Stimulated activated naive B cell treated with anti-CD40 and anti-IgM and Interleukin-4, amounts not matched to agents 10 μg/mL and 1 μg/mL and 100 μg/mL, for 72 hours (primary cell): ENCODE measurements around the gene DDX10.
"Not testable (repeated sequence)": the region's sequence is repeated elsewhere in the genome, so short reads cannot be mapped to it uniquely, and the experiment has no call there.

ENCODE experiments used
- ATAC-seq, 2 donors: fragments of 150-1000 bp; cut with Tn5 transposase; replicated peaks; 2 replicates each; pipeline ENCODE4 v1.10.0; 2021; ENCODE audit warnings: moderate library complexity in 1 of 2
- DNase-seq: peaks from one replicate; pipeline ENCODE4 v3.0.0; 2021
- H3K27ac Mint-ChIP-seq: one replicate; pipeline ENCODE4 v1.8.0; 2022; ENCODE audit warnings: mild to moderate bottlenecking, mixed read lengths
- H3K27me3 Mint-ChIP-seq, 2 donors: one replicate each; pipeline ENCODE4 v1.8.0; 2022; ENCODE audit warnings: mixed read lengths in 2 of 2
- H3K36me3 Mint-ChIP-seq, 2 donors: one replicate each; pipeline ENCODE4 v1.8.0; 2022; ENCODE audit warnings: mixed read lengths in 2 of 2, mild to moderate bottlenecking in 1 of 2
- H3K4me1 Mint-ChIP-seq, 2 donors: one replicate each; pipeline ENCODE4 v1.8.0; 2022; ENCODE audit warnings: mixed read lengths in 2 of 2, mild to moderate bottlenecking in 1 of 2
- H3K4me3 Mint-ChIP-seq, 2 donors: one replicate each; pipeline ENCODE4 v1.8.0; 2022; ENCODE audit warnings: mild to moderate bottlenecking in 2 of 2, mixed read lengths in 2 of 2, moderate library complexity in 1 of 2
- H3K9me3 Mint-ChIP-seq, 2 donors: one replicate each; pipeline ENCODE4 v1.8.0; 2022; ENCODE audit warnings: mixed read lengths in 2 of 2, mild to moderate bottlenecking in 1 of 2

Gene DDX10

DNA sequence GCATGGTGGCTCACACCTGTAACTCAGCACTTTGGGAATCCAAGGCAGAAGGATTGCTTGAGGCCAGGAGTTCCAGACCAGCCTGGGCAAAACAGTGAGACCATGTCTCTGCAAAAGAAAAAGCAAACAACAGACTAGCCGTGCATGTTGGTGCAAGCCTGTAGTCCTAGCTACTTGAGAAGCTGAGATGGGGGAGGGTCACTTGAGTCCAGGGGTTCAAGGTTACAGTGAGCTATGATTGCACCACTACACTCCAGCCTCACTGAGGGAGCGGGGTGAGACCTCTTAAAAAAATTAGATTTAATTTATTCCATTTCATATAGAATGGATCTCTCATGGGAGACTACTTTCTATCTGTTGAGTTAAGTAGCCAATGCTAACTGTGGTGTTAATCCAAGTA is 50.4 kb downstream of the DDX10 start:
- Mint-ChIP-seq H3K27ac (no peak overlapping the region), H3K9me3 (peaks cover 0 to 2% of the 10 kb centered on the region in 2 donors), H3K36me3 (peaks cover 37 to 62% of the 10 kb centered on the region in 2 donors), H3K4me1 (peaks cover 14 to 18% of the 10 kb centered on the region in 2 donors), H3K4me3 (no peak overlapping the region), H3K27me3 (no peaks in the 10 kb centered on the region)
- ATAC-seq = no peak
- DNase-seq = no peak

DNA sequence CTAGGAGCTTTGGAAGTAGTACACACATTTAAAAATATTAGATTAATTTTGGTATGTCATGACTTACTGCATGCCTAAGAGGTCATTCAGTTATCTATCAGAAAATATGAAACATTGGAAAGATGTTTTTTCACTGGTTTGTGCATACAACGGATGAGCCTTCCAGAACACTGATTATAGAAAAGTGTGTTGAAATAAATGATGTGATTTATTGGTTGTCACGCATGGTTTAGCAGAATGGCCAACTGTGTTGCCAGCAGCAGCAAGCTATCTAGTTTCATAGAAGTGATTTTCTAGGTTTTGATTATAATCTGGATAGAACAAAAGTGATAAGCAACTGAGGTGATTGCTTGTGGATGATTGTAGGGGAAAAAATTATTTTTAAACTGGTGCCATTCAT is 53.6 kb downstream of the DDX10 start:
- no peak for DNase-seq
- Mint-ChIP-seq H3K36me3 (peaks cover 42 to 59% of the 10 kb centered on the region in 2 donors), H3K27me3 (no peaks in the 10 kb centered on the region), H3K27ac (no peak overlapping the region), H3K4me3 (no peak overlapping the region), H3K4me1 (peaks cover 3 to 7% of the 10 kb centered on the region in 2 donors), H3K9me3 (peaks cover 0 to 1% of the 10 kb centered on the region in 2 donors)
- no peak for ATAC-seq

DNA sequence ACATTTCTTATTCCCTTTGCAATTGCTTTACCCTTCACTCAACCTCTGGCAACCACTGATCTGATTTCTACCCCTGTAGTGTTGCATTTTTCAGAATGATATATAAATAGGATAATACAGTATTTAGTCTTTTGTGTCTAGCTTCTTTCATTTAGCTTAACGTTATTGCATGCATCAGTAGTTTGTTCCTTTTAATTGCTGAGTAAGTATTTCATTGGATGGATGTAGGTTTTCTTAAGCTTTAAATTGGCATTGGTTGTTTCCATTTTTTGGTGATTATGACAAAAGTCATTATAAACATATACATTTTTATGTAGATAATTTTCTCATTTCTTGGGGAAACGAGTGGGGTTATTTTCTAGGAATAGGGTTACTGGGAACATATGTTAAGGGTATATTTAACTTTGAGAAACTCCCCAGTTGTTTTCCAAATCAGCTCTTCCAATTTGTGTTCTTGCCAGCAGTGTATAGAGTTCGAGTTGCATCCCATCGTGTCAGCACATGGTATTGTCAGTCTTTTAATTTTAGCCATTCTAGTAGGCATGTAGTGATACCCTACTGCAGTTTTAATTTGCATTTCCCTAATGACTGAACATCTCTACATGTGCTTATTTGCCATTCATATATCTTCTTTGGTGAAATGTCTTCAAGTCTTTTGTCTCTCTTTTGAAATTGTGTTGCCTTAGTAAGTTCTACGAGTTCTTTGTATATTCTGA is 60.3 kb downstream of the DDX10 start:
- Mint-ChIP-seq H3K27me3 (no peaks in the 10 kb centered on the region), H3K4me3 (no peak overlapping the region), H3K27ac (peak overlapping the region; percentile 28), H3K4me1 (peaks cover 17 to 22% of the 10 kb centered on the region in 2 donors), H3K9me3 (peaks cover 4 to 7% of the 10 kb centered on the region in 2 donors), H3K36me3 (peaks cover 40 to 64% of the 10 kb centered on the region in 2 donors)
- ATAC-seq = no peak
- no peak for DNase-seq

DNA sequence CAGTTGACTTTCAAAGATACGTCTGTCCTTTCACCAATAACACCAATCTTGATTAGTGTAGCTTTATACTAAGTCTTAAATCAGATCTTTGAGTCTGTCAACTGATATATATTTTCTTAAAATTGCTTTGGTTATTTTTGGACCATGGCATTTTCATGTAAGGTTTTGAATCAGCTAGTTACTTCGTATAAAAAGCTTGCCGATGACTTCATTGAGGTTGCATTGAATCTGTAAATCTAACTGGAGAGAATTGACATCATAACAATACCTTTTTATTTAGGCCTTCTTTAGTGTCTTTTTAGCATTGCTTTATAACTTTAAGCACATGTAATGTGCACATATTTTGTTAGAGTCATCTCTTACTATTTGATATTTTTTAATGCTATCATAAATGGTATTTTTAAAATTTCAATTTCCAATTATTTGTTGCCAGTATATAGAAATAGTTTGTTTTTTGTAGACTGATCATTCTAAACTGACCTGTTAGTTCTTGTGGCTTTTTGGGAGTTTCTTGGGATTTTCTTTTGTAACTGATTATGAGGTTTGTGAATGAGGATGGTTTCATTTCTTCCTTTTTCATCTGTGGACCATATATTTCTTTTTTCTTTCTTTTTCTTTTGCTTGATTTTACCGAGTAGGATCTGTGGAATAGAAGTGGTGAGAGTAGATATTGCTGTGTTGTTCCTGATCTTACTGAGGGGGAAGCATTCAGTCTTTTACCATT is 61.4 kb downstream of the DDX10 start:
- Mint-ChIP-seq H3K36me3 (peaks cover 36 to 58% of the 10 kb centered on the region in 2 donors), H3K4me3 (peak overlapping the region; percentile 31 to 49), H3K9me3 (peaks cover 4 to 7% of the 10 kb centered on the region in 2 donors), H3K27me3 (no peaks in the 10 kb centered on the region), H3K4me1 (peaks cover 17 to 22% of the 10 kb centered on the region in 2 donors), H3K27ac (peak overlapping the region; percentile 44)
- ATAC-seq (no peak), DNase-seq (no peak)

DNA sequence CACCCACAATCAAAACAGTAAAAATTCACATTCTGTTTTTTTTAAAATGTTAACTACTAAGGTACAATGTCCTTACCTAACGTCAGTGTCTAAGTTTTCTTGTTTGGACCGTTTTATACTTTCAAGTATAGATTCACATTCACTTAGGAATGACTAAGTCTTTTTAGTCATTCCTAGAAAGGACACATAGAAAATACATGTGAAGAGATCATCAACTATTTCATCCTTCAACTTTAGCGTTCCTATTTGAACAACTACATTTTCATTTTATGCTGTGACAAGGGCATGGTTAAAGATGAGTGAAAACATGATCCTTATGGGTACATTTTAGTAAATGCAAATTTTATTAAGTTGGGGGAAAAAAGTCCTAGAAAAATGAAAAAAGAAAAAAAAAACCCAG is 62.8 kb downstream of the DDX10 start:
- Mint-ChIP-seq H3K4me1 (peaks cover 23 to 26% of the 10 kb centered on the region in 2 donors), H3K9me3 (peaks cover 4 to 7% of the 10 kb centered on the region in 2 donors), H3K27ac (no peak overlapping the region), H3K27me3 (no peaks in the 10 kb centered on the region), H3K4me3 (no peak overlapping the region), H3K36me3 (peaks cover 34 to 60% of the 10 kb centered on the region in 2 donors)
- DNase-seq (no peak), ATAC-seq (peak; percentile 14 to 57)

DNA sequence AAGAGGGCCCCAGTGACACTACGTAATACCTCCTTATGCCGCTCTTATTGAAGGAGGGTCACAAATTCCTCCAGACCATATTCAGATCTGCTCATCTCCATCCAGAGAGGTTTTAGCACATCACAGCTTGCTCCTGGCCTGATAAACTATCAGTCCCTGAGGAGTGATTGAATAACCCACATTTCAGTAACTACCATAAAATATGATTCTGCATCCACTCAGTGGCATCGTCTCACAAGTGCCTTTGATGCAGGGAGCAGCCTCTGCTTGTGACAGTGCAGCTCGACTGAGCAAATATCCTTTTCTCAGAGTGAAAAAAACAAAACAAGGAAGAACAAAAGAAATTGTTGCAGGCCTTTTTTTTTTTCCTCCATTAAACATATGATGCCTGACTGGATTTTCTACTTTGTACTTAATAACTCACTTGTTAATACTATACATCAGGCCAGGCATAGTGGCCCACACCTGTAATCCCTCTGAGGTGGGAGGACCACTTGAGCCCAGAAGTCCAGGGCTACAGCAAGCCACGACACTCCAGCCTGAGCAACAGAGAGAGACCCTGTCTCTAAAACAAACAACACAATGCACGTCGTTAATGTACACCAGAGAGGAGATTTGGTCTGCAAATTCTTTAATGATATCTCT is 64.5 kb downstream of the DDX10 start:
- Mint-ChIP-seq H3K9me3 (peaks cover 3 to 16% of the 10 kb centered on the region in 2 donors), H3K36me3 (peaks cover 34 to 60% of the 10 kb centered on the region in 2 donors), H3K27me3 (no peaks in the 10 kb centered on the region), H3K27ac (no peak overlapping the region), H3K4me3 (no peak overlapping the region), H3K4me1 (peaks cover 39% of the 10 kb centered on the region in 2 donors)
- DNase-seq (no peak), ATAC-seq (no peak)

DNA sequence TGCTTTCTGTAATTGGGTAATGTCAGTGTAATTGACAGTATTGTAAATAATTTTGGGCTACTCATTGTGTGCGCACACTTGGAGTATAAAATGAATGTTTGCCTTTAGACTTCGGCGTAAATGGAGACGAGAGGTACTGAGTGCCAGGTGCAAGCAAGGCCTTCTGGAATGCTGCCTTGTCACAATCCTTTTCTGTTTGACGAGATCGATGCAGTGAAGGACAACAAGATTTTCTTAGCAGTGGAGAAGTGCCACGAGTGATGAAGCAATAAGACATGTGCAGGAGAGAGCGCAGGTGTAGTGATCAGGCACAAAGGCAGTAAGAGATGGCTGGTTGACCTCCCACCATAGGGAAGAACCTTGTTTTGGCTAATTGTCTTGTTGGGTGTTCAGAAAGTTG is 67.5 kb downstream of the DDX10 start:
- Mint-ChIP-seq H3K36me3 (peaks cover 25 to 53% of the 10 kb centered on the region in 2 donors), H3K4me1 (peaks cover 28 to 31% of the 10 kb centered on the region in 2 donors), H3K27ac (peak overlapping the region; percentile 53), H3K27me3 (no peaks in the 10 kb centered on the region), H3K9me3 (peaks cover 0 to 9% of the 10 kb centered on the region in 2 donors), H3K4me3 (no peak overlapping the region)
- DNase-seq = no peak
- no peak for ATAC-seq

DNA sequence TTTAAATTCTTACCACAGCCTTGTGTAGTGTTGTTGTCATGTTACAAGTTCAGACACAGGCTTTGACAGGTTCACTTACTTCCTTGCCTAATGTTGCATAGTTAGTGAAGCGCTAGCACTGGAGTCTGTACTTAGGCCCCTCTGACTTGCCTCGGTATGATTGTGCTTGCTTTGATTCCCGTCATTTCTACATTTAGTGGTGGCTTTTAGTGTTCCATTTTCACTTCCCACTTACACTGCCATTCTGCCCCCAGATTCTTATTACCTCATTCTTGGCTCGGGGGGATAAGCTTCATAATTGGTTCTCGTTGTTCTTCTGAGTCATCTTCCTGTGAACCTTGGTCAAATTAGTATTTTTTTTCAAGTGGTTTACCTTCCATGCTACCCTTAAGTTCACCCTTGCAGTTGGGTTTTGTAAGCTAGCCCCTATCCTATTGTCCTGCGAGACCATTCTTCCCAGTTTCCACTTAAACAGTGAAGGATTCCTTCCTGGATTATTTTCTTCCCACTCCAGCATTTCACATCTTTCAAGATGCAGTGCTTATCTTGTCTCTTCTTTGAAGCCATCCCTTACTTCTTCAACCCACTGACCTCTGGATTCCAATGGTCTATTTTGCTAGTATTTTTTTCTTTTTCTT is 68.7 kb downstream of the DDX10 start:
- H3K9me3 Mint-ChIP-seq = peaks cover 0 to 9% of the 10 kb centered on the region in 2 donors
- peak overlapping the region; percentile 88 for H3K27ac Mint-ChIP-seq
- DNase-seq (peak; percentile 48), ATAC-seq (peak; percentile 98 to 99)
- peaks cover 26 to 28% of the 10 kb centered on the region in 2 donors for H3K4me1 Mint-ChIP-seq
- peaks cover 25 to 61% of the 10 kb centered on the region in 2 donors for H3K36me3 Mint-ChIP-seq
- peak overlapping the region; percentile 46 to 53 for H3K4me3 Mint-ChIP-seq
- H3K27me3 Mint-ChIP-seq = no peaks in the 10 kb centered on the region

DNA sequence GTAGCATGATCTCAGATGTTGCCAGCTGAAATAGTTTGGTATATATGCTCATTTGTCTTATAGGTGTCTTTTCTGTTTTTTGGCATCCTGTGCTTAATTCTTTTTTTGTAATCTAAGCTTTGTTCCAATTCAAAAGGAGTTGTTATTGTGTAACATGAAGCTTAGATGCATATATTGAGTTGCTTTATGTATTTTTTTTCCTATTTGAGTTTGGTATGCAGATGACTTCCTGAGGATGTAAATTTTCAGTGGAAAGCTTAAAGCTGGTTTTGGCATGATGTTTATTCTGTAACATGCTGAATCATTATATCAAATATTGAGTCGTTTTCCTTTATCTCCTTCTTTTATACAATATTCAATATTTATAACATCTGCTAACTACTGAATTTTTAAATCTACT is 69.4 kb downstream of the DDX10 start:
- Mint-ChIP-seq H3K36me3 (peaks cover 25 to 56% of the 10 kb centered on the region in 2 donors), H3K27me3 (no peaks in the 10 kb centered on the region), H3K9me3 (peaks cover 0 to 9% of the 10 kb centered on the region in 2 donors), H3K4me1 (peaks cover 22 to 28% of the 10 kb centered on the region in 2 donors), H3K27ac (peak overlapping the region; percentile 88), H3K4me3 (peak overlapping the region in 1 of 2 donors; percentile 46)
- ATAC-seq (no peak), DNase-seq (no peak)

DNA sequence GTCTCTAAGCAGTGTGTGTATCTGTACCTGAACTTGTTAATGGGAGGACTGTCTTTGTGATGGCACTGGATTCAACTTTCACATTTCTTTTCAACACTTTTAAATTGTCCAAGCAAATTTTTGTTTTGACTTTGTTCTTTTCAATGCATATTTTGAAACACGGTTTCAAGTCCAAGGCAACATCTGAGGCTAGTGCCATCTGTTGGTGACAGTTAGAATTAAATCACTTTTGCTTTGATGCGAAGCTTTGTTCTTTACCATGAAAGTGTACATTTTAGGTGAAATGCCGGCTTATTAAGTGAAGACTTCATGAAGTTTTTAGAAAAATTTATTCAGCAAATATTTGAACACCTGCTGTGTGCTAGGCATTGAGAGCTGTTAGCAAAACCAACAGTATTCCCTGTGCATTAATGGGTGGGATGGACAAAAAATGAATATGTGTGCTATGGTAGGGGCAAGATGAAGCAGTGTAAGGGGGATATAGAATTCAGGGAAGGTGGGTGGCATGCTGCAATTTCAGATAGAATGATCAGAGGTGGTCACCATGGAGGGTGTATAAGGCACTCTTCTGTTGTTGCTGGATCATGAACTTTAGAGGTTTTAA is 70.2 kb downstream of the DDX10 start:
- Mint-ChIP-seq H3K4me3 (no peak overlapping the region), H3K9me3 (peaks cover 2 to 11% of the 10 kb centered on the region in 2 donors), H3K36me3 (peaks cover 24 to 51% of the 10 kb centered on the region in 2 donors), H3K27ac (no peak overlapping the region), H3K27me3 (no peaks in the 10 kb centered on the region), H3K4me1 (peaks cover 22 to 28% of the 10 kb centered on the region in 2 donors)
- no peak for ATAC-seq
- DNase-seq = no peak

DNA sequence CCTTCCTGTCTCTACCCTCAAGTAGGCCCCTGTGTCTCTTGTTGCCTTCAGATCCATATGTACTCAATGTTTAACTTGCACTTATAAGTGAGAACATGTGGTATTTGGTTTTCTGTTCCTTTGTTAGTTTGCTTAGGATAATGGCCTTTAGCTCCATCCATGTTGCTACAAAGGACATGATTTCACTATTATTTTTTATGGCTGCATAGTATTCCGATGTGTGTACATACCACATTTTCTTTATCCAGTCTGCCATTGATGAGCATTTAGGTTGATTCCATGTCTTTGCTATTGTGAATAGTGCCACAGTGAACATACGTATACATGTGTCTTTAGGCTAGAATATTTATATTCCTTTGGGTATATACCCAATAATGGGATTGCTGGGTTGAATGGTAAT is 75.3 kb downstream of the DDX10 start:
- H3K27ac Mint-ChIP-seq, H3K27me3 Mint-ChIP-seq, H3K4me3 Mint-ChIP-seq, H3K4me1 Mint-ChIP-seq, DNase-seq, ATAC-seq: not testable (repeated sequence)
- Mint-ChIP-seq H3K36me3 (peaks cover 29 to 48% of the 10 kb centered on the region in 2 donors), H3K9me3 (peaks cover 9 to 10% of the 10 kb centered on the region in 2 donors)

DNA sequence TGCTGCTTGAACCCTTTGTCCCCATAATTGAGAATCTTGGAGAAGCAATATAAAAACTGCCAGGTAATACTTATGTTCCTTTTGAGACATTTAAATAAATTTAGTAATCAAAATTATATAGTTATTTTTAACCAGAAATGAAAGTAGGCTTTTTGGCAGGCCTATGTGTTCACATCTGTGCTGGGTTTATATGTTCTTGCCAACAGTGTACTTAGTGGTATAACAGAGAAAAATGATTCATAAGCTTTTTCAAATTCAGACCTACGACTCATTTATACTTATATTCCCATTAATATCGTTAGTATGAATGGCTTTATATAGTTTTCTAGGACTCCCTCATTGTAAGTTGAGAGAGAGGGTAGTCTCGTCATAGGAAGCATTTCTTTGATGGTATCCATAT is 79.0 kb downstream of the DDX10 start:
- Mint-ChIP-seq H3K4me3 (no peak overlapping the region), H3K9me3 (peaks cover 9 to 10% of the 10 kb centered on the region in 2 donors), H3K36me3 (peaks cover 31 to 32% of the 10 kb centered on the region in 2 donors), H3K27ac (no peak overlapping the region), H3K4me1 (peaks cover 0 to 2% of the 10 kb centered on the region in 2 donors), H3K27me3 (no peaks in the 10 kb centered on the region)
- no peak for DNase-seq
- no peak for ATAC-seq

DNA sequence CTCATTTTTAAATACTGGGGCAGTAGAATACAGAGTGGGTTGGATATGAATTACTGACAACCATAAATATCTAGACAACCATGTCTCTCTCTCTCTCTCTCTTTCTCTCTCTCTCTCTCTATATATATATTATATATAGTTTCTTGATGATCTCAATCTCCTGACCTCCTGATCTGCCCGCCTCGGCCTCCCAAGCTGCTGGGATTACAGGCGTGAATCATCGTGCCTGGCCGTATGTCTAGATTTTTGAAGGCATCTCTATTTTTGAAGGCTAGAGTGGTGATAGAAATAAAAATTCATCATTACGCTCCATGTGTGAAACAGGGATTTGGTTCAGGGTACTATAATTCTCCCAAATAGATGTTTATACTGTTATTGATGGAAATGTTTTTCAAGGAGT is 84.1 kb downstream of the DDX10 start:
- Mint-ChIP-seq H3K27ac (no peak overlapping the region), H3K9me3 (no peaks in the 10 kb centered on the region), H3K4me3 (no peak overlapping the region), H3K27me3 (no peaks in the 10 kb centered on the region), H3K4me1 (peaks cover 16 to 25% of the 10 kb centered on the region in 2 donors), H3K36me3 (peaks cover 8 to 12% of the 10 kb centered on the region in 2 donors)
- ATAC-seq (no peak), DNase-seq (no peak)
